Stimulated activated CD4-positive, alpha-beta T cell treated with anti-CD3 and anti-CD28 coated beads, Interleukin-4, amount 100 ng/mL, for 1 hour (primary cell): ENCODE measurements around the gene PLXNA2.

Source experiments
- DNase-seq: peaks from one replicate; pipeline ENCODE4 v3.0.0-alpha.2; 2020

Gene PLXNA2

DNA sequence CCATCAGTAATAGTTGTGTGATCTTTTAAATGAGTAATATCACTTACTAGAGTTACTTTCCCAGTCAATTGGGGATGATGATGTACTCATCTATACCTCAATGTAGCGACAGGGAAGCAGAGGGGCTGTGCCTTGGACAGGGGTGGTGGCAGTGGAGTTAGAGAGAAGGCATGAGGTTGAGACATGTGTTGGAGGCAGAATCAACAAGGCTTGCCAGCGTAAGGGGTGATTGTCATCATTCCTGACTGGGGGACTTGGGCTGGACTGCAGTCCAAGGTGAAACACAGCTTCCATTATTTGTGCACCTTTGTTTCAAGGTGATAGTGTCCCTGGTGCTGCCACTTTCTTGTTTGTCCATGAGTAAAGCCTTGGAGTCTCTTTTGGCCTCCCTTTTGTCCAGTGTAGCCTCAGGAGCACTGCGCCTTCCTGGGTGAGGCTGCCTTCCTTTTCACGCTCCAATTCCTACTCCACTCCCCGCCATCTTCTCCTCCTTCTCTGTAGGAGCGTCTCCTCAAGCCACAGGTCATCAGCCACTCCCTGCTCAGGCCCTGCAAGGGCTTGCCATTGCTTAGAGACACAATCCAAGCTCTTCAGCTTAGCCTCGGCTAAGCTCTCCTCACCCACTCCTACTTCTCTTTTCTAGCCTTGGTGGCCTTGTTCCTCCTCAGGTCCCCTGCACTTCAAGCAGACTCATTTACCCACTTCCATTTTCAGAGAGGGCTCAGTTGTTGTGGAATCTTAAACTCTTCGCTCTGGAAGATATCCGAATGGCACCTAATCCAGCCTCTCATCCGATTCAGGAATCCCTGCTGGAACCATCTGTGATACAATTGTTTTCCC is 255.6 kb downstream of the PLXNA2 start:
- no peak for DNase-seq

DNA sequence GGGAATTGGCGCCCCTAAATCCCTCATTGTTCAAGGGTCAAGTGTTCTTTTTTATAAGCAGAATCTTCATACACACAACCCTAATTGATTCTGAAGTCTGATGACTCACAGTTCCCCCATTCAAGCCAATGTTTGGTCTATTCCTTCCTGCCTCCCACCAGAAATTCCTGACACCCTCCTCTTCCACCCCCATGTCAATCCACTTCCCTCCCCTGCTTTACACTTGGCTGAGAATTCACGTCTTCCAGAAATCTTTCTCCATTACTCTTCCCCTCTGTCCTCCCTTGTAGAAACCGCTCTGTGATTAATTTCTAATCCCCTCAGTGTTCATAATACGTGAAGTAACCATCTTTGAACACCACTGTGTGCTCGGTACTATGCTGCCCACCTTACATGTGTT is 257.0 kb downstream of the PLXNA2 start:
- DNase-seq: no peak

DNA sequence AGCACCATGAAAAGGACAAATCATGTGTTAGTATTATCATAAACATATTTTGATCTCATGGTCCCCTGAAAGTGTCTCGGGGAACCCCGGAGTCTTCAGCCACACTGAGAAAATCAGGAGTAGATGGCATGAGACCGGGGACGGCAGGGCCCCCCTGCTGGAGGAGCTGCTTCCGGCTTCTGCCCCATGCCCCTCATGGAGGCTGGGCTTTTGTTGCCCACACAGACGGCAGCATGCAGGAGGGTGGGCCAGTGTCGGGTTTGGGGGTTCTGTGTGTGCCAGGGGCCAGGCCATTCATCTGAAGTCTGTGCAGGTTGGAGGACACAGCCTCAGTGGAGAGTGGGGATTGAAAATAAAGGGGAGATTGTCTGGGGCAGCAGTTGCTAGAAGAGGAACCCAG is 258.2 kb downstream of the PLXNA2 start:
- no peak for DNase-seq

DNA sequence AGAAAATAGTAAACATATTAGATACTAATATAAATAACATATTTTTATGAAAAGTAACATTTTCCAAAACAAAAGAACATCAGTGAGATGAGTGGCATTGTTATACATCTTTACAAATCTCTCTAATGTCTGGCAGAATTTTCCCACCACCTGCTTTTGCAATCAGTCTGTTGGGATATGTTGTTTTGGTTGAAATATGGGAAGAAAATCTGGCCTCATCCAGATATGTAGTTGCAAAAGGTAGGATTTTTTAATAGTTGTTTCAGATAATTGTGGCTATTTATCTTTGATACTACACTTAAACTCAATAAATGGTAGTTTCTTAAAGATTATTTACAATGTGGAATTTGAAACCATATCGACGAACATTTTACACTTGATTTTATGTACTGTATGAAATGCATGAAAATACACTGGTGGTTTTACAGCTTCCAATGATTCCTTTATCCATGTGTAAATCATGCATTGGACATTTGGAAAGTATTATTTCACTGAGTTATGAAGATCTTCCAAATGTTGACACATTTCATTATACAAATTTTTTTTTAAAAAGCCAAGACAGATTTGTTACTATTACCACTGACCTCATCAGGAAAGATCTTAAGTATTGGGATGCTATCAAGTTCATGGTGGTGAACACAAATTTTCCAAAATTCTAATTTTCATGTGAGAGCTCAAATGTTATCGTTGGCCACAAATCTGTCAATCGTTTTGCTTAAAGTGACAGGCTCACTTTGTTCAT is 259.2 kb downstream of the PLXNA2 start:
- DNase-seq: no peak

DNA sequence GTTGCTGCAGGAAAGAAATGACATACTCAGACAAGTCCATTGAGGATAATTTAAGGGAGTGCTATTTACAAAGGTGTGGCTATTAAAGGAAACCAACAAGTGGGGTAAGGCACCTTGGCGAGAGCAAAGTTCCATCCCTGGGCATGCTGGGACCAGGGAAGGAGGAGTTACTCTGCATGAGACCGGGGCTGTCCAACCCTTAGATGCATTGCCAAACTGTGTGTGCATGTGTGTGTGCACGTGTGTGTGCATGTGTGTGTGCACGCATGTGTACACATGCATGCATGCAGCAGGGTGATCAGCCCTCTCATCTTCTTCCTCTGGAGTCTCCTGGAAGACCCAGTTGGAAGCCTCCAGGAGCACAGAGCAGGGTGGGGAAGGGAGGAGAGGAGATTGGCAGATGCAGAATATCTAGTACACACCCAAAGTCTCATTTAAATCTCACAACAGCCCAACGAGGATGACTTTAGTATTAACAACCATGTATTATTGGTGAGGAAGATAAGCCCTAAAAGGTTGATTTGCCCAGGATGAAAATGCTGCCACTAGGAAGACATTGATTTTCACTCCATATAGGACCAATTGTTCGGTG is 261.0 kb downstream of the PLXNA2 start:
- DNase-seq: no peak

DNA sequence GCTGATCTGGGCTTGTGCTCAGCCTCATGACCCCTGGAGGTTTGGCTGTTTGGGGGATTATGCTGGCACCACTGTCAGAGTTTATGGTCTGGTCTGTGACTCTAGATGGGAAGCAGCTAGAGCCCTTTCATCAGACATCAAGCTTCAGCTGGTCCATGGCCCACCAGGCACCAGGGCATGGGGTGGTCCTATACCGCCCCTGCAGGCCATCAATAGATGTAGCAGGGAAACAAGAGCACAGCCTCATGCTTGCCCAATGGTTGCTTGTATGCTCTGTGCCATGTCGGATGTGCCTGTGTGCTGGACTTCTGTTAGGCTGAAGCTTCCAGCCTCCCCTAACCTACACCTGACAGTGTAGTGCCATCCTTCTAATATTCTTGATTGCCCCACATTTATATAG is 262.2 kb downstream of the PLXNA2 start:
- DNase-seq: no peak

DNA sequence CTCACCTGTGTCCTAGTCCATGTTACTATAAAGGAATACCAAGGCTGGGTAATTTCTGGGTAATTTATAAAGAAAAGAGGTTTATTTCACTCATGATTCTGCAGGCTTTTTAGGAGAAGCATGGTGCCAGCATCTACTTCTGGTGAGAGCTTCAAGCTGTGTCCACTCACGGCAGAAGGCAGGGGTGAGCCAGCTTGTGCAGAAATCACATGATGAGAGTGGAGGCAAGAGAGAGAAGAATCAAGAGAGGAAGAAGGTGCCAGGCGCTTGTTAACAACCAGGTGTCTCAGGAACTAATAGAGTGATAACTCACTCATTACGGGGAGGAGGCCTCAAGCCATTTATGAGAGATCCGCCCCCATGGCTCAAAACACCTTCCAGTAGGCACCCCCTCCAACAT is 265.7 kb downstream of the PLXNA2 start:
- DNase-seq: no peak

DNA sequence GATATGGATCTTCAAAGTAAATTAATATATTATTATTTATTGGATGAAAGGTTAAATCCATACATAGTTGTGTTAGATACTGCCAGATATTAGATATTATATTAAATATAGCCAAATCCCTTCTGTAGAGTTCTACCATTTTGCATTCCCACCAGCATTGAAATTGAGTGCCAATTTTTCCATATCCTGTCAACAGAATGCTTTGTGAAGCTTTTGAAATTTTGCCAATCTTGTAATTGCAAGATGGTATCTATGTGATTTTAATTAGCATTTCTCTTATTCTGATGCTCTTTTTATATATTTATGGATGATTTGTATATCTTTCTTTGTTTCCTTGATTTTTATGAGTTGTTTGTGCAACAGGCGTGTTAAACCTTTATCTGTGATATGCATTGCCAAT is 266.3 kb downstream of the PLXNA2 start:
- no peak for DNase-seq

DNA sequence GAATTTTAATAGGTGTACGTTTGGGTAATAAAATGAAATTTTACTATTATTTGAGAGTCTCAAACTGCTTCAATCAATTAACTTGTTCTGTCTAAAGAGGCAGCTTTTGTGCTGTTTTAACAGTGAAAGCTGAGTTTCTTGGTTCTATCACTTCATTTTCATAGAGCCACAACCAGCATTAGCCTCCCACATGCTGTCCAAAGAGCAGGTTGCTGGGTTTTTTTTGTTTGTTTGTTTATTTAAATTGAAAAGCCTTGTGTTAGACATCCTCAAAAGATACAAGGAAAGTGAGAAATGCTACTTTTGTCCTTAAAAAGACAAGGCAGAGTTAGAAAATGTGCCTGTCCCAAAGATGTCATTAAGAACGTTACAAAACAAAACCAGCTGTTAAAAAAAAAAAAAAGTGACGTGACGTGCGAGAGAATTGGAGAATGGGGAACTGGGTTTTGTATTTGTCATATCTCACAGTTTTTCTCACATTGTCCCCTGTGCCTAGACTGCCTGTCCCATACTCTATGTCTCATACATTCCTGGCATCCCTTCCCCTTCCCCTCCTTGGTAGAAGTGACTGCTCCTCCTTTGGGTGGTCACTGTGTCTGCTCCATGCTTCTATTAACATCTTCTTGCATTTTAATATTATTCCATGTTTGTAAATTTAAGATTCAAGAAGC is 270.2 kb downstream of the PLXNA2 start:
- DNase-seq: no peak

DNA sequence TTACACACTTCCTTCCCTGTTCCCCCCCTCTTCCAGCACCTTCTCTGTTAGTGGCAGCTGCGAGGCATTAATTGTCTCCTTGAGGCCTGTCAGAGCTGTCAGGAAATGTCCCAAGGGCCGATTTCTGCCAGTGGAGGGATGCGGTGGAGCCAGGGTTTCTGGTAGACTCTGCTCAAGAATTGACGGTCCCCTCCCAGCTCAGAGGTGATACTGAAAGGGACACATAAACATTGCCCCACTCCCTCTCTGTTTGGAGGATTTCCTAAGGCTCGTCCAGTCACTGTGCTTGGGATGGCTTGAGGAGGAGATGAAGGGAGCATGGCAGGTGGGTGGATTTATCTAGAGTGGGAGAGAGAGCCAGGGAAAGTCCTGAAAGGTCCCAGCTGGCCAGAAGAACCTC is 271.8 kb downstream of the PLXNA2 start:
- DNase-seq: no peak
